Lung microvascular endothelial cell (primary cell): ENCODE results near the gene RTP5. TPM values are rescaled to one million over a fixed set of nuclear protein-coding genes. Genes with fewer than 3 reads are reported as not detected.

Experiments
- DNase-seq, 2 donors: peaks; one replicate each; pipeline versions ENCODE4 v3.0.0 to v3.0.0-alpha.2; 2010; ENCODE audit warnings: low read depth in 2 of 2
- total RNA-seq: library from RNA; depleted of rRNA; stranded (reverse); fragments of >200 nt; gene quantifications from 2 replicates; pipeline ENCODE4 v1.2.1, GENCODE V29; 2014

Gene RTP5
- total RNA-seq, 1 donor from 2014 or later, result not detected

DNA sequence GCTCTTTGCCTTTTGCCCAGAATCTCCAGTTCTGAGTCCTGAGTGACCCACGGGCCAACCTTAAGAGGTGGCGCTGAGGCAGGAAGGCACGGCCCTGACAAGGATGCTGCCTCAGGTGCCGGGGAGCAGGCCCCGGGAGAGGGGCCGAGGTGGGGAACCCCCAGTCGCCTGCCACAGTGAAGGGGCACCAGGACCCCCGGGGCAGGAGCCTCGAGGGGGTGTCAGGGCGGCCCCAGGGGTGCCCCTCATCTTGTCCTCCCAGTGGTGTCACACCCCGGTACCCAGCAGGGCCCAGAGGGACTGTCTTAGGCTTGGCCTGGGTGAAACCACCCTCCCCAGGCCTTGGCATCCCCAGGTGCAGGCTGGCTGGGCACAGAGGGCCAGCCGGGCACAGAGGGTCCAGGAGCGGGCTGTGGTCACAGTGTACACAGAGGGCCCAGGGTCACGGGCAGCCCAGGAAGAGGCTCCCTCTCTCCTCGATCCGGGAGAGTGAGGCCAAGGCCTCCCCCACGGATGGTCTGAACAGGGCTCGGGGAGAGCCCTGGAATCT, 11.9 kb upstream of the RTP5 start:
- DNase-seq, result no peak

DNA sequence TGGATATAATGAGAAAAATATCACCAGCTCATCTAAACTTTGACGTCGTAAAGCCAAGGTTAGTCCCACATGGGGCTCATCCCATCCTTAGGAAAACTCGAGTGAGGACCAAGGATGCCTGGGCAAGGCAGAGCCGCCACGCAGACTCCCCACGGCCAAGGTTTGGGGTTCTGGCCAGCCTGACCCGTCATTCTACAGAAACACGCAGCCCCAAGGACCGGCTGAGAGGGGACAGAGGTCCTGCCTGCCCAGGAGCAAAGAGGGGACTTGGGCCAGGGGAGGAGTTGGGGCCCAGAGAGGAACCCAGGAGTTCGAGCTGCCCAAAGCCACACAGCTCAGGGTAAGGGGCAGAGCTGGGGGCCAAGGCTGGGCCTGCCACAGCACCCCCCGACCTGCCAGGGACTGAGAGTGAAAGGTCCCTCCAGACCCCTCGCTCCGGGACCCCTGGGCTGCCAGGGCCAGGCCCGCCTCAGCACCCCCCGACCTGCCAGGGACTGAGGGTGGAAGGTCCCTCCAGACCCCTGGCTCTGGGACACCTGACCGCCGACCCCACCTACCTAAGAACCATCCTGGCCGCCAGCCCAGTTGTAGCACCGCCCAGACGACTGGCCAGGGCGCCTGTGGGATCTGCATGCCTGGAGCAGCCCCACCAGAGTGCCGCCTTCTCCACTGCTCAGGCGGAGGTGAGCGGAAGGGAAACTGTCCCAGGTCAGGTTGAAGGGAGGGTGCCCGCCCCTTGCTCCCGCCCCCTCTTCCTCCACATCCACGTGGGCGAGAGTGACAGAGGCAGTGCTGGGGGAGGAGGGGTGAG, 11.1 kb upstream of the RTP5 start, which contains the start of gene PDCD1:
Gene PDCD1 (minus strand): TSS at position 689 of the 811 bp plus-strand sequence. CDS start 56 bp downstream, at position 633.
- no peak for DNase-seq

DNA sequence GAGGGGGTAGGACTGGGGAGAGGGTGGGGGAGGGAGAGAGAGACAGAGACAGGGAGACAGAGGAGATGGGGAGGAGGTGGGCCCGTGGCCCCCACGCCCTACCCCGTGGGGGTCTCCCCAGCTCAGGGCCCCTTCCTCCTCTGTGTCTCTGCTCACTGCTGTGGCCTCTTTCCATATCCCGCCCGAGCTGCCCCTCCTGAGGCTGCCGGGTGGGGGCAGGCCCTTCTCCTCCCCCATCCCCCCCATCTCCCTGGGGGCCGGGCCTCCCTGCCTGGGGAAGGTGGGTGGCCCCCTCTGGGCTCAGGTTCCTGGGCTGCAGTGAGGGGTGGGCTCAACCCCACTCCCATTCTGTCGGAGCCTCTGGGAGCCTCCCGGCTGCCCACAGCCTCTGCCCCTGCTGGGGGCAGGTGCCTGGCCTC, 10.5 kb upstream of the RTP5 start:
- DNase-seq, result no peak

DNA sequence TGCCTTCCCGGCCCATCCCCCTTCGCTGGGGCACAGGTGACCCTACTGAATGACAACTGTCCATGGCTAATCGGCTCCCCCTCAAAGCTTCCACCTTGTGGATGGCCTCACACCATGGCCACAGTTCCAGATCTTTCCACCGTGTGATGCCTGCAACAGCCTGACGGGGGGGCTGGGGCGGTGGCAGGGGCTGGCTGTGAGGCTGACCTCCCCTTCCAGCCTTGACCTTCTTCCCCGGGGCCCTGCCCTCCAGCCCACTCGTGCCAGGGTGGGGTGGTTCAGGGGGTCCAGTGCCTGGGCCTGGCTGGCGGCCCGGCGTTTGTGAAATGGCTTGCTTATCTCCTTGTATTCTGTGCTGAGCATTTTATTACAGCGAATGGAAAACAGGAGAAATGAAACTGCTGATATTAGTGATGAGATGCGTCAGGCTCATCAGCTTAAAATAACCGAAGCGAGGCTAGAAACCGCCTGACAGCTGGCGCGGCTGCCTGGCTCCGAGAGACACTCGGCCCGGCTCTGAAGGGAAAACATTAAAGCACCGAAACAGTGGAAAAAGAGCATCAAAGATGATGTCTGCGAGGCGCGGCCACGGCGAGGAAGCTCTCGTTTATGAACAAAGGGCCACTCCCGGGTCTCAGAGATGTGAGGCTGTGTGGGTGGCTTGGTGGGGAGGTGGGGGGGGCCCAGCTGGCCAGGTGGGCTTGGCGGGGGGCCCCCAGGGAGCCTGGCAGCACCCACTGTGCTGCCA, 9.9 kb upstream of the RTP5 start:
- peak in 1 of 2 donors; percentile 74 for DNase-seq

DNA sequence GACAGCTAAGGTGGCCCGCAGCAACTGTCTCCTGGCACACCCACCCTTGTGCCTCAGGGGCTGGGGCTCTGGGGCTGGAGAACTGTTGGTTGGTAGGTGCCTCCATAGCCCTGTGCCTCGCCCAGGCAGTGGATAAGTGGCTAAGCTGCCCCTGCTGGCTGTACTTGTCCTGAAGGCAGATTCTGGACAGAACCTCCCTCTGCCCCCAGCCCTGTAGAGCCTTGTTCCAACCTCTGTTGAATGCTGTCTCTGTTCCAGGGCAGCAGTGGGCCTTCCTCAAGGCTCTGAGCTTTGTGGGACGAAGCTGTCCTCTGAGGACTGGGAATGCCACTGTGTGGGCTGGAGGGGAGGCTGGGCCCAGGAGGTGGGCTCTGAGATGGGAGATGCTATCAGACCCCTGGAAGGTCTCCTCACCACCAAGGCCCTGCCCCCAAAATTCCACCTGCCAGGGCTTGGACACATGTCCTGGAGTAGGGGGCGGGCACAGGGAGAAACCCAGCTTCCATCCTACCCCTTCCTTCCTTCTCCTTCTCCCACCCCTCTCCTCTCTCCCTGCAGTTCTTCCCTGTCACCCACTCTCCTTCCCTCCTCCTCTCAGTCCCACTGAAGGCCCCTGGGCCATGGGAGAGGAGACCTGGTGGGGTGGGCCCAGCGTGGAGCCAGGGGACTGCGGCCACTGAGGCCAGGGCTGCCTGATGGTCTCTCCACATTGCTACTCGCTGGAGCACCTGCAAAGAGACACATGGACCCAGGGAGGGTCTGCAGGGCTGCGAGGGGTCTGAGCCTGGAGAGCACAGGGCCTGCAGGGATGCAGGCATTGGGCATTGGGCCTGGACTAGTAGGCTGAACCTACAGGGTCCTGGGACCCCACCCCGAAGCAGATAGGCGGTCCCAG, 9.1 kb upstream of the RTP5 start:
- DNase-seq, result no peak

DNA sequence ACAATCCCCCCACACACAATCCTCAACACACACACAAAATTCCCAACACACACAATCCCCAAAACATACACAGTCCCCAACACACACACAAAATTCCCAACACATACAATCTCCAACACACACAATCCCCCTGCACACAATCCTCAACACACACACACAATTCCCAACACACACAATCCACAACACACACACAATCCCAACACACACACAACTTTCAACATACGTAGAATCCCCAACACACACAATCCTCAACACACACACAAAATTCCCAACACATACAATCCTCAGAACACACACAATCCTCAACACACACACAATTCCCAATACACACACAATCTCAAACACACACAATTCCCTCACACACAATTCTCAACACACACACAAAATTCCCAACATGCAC, 8.3 kb upstream of the RTP5 start:
- DNase-seq, result no peak

DNA sequence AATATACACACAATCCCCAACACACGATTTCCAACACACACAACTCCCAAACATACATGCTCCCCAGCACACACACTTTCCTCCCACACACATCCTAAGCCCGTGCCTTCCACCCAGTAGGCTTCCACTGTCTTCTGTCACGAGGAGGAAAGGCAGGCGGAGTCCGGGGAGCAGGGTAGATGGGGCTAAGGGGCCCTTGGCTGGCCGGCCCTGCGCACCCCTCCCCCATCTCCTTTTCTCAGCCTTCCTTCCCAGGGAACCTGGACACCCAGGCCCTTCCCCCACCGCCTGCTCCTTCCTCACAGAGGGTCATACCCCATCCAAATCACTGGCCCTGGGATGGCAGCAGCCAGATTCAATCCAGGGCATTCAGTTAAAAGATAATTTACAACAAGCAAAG, 7.4 kb upstream of the RTP5 start:
- no peak for DNase-seq

DNA sequence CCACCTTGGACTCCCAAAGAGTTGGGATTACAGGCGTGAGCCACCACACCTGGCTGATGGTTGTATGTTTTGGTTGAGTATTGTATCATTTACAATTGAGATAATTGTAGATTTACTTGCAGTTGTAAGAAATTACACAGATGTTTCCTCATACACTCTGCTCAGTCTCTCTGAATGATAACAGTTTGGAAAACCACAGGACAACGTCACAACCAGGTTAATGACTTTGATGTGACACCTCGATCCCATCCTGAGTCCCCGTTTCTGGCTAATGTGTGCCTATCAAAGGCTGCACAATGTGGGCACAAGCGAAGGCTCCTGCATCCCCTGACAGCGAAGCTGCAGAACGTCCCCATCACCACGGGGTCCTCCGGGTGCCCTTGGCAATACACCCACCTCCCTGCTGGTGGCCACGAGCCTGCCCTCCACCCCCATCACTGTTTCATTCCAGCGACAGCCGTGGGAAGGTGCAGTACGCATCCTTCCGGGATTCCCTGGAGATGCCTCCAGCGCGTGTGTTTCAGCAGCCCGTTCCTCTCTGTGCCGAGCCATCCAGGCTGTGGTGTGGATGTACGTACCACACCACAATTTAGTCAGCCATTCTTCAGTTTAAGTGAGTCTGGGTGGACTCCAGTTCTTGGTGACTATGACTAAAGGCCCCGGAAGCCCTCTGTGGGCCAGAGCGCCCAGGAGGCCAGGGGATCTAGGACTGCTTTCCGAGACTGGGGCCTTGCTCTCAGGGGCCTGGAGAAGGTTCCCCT, 6.6 kb upstream of the RTP5 start:
- DNase-seq, result no peak

DNA sequence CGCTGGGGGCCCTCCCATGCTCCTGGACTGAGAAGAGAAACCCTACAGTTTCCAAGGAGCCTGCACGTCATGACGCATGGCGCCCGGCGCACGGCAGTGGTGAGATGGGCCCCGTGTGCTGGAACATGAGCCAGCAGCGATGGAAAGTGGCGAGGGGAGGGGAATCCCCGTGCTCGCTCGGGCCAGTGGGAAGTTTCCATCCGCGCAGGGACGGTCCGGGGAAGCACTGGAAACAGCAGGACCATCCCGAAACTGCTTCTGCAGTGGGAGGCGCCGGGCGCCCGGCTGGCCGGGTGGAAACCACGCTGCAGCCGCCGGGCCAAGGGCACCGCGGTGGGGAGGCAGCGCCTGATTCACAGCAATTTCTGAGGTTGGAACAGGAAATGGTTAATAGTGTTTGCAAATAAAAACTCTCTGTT, 6.0 kb upstream of the RTP5 start:
- DNase-seq, result peak; percentile 30 to 97

DNA sequence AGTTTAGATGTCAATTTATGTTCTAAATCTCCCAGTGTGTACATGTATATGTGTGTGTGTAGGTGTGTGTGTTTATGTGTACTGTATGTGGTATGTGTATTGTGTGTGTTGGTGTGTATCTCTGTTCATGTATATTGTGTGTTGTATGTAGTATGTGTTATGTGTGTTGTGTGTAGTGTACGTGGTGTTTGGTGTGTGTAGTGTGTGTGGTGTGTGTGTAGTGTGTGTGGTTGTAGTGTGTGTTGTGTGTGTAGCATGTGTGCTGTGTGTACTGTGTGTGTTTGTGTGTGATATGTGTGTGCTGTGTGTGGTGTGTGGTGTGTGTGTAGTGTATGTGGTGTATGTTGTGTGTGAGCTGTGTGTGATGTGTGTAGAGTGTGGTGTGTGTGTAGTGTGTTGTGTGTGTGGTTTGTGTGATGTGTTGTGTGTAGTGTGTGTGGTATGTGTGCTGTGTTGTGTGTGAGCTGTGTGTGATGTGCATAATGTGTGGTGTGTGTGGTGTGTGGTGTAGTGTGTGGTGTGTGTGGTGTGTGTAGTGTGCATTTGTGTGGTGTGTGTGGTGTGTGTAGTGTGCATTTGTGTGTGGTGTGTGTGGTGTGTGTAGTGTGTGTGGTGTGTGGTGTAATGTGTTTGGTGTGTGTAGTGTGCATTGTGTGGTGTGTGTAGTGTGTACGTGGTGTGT, 5.2 kb upstream of the RTP5 start:
- DNase-seq, result no peak

DNA sequence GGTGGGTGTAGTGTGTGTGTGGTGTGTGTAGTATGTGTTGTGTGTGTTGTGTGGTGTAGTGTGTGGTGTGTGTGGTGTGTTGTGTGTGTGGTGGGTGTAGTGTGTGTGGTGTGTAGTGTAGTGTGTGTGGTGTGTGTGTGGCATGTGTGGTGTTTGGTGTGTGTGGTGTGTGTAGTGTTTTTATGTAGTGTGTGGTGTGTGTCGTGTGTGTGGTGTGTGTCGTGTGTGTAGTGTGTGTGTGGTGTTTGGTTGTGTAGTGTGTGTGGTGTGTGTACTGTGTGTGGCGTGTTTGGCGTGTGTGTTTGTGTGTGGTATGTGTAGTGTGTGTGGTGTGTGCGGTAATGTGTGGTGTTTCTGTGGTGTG, 4.7 kb upstream of the RTP5 start:
- no peak for DNase-seq

DNA sequence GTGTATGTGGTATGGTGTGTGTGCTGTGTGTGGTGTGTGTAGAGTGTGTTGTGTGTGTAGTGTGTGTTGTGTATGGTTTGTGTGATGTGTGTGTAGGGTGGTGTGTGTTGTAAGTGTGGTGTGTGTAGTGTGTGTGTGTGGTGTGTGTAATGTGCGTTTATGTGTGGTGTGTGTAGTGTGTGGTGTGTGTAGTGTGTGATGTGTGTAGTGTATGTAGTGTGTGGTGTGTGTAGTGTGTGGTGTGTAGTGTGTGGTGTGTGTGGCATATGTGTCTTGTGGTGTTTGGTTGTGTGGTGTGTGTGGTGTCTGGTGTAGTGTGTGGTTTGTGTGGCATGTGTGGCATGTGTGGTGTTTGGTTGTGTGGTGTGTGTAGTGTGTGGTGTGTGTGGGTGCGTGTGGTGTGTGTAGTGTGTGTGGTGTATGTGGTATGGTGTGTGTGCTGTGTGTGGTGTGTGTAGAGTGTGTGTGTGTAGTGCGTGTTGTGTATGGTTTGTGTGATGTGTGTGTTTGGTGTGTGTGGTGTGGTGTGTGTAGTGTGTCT, 4.0 kb upstream of the RTP5 start:
- no peak for DNase-seq

DNA sequence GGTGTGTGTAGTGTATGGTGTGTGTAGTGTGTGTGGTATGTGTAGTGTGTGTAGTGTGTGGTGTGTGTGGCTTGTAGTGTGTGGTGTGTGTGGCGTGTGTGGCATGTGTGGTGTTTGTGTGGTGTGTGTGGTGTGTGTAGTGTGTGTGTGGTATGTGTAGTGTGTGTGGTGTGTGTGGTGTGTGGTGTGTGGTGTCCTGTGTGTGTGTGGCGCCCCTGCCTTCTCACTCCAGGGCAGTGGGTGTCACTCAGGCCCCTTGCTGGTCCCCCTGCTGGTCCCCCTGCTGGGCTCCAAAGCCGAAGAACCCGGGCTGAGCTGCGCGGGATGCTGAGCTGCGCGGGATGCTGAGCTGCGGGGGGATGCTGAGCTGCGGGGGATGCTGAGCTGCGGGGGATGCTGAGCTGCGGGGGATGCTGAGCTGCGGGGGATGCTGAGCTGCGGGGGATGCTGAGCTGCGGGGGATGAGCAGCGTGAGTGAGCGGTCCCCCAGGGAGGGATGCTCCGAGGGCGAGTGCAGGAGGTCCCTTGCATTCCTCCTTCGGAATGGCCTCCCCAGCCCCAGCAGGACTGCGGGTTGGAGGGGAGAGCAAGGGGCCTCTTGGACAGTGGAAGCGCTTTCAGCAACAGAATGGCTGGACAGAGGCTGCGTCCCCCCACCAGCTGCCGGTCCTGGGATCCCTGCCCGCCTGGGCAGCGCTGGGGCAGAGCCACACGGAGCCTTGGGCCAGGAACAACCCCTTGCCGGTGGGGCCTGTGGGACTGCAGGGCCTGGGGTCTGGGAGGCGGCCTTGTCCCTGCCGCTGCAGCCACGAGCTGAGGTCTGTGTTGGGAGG, 3.4 kb upstream of the RTP5 start:
- peak in 1 of 2 donors; percentile 28 for DNase-seq

DNA sequence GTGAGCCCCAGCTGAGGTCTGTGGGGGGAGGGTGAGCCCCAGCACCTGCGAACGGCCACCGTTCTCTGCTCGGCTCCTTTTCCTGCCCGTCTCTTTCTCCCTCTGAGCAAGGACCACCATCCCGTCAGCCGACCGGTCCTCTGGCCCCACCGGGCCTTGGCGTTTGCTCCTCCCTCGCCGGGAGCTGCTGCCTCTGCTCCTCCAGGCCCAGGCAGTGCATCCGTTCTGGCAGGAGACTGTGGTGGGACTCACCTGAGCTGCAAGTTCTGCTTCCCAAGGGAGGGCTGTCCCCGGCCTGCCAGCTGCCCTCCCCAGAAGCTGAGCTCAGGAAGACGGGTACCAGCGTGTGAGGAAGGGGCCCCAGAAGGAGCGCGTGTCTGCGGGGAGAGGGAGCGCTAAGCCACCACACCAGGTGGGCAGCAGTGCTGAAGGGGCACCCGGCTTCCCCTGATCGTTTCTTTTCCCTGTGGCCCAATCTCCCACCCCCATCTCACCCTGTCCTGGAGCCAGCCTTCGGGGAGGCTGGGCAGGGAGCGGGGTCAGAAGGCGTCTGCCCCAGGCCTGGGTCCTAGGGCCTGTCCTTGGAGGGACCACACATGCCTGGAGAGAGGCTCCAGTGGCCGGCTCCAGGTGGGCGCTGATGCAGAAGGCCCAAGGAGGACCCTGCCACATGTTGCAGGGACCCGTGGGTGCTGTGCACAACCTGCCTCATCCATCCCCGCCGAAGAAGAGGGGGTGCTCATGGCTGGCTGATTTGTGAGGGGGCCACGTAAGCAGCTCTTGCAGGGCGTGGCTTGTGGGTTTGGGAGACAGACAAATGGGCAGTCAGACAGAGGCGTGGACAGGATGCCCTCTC, 2.5 kb upstream of the RTP5 start:
- DNase-seq, result no peak

DNA sequence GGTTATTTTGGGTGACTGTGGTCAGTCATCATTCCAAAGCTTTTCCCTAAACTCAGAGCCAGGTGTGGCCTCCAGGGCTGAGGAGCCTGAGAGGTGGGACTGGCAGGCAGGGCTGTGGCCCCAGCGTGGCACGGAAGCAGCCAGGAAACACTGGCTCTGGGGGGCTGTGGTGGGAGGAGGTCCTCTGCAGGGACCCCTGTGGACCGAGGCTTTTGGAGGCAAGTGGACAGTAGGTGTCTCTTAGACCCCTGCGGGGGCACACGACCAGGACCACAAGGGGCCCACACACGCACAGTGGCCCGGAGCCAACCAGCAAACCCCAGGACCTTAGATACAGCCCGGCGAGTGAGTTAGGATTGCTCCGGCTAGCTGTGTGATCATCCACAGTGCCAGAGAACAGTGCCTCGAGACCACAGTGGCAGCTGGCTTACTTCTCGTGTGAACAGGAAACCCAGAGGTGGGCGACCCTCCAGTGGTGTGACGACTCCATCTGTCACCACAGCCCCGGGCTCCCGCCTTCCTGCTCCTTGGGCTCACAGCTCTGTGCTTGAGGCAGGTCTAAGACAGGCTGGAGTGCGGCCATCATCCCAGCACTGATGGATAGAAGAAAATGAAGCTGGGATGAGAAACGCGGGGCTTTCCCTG, 1.6 kb upstream of the RTP5 start:
- DNase-seq, result no peak

DNA sequence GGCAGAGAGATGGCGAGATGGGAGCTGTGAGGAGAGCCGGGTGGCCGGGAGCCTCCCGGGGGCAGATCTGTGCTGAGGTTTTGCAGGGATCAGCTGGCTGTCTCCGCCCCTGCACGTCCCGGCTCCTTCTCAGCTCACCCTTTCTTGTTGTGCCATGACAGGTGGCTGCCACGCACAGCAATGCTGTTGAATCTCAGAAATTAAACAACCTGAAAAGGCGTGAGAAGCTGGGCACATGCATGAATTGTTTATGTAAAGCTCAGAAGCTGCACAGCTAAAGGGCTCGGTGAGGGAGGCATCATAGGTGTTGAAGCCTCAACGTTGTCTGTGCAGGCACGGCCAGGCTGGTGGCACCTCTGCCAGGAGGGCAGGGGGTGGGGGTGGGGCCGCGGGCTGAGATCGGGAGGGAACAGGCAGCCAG, 858 bp upstream of the RTP5 start:
- no peak for DNase-seq

DNA sequence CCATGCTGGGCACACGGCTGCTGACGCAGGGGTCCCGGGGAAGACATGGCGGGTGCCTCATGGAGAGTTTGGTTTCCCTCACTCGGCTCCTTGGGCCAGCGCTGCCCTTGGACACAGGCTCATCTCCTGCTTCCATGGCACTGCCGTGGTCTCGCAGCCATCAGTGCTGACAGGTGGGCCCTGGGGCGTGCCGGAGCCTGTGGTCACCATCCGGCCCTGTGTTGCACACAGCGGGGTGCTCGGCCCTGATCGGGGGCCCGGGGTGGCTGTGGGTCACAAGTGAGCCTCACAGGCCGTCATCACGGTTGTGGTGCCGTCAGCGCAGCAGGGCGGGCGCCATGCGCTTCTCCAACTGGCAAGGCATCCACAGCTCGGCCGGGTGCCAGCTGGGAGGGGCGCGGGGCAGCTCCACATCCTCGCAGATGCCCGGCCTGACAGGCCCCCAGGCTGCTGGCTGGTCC, 582 bp downstream of the RTP5 start:
- DNase-seq, result no peak
